ENCODE results near the gene ADAM22.

Gene ADAM22

DNA sequence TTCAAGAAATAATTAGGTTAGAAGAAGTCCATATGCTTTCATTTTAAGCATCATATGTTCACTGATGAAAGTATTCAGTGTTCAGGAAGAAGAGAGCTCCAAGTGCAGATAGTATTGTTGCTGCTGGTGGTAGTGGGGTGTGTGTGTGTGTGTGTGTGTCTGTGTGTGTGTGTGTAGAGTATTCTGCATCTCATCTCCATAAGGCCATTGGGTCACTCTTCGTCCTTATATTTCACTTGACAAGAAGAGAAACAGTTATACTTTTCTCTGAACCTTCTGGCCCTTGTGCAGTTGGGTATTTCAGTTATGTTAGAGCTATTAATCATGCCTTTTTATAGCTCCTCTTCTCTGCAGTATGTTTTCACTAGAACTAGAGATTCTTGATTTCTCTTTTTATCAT, 26.2 kb downstream of the ADAM22 start:
- no peak for DNase-seq (ENCODE audit: low spot score)
- TF ChIP-seq, protein P1, sequence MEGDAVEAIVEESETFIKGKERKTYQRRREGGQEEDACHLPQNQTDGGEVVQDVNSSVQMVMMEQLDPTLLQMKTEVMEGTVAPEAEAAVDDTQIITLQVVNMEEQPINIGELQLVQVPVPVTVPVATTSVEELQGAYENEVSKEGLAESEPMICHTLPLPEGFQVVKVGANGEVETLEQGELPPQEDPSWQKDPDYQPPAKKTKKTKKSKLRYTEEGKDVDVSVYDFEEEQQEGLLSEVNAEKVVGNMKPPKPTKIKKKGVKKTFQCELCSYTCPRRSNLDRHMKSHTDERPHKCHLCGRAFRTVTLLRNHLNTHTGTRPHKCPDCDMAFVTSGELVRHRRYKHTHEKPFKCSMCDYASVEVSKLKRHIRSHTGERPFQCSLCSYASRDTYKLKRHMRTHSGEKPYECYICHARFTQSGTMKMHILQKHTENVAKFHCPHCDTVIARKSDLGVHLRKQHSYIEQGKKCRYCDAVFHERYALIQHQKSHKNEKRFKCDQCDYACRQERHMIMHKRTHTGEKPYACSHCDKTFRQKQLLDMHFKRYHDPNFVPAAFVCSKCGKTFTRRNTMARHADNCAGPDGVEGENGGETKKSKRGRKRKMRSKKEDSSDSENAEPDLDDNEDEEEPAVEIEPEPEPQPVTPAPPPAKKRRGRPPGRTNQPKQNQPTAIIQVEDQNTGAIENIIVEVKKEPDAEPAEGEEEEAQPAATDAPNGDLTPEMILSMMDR (IDR thresholded peaks at IDR 0.05; ENCODE audit: extremely low read depth, insufficient read depth, missing control alignments): no peak
- in situ Hi-C loops (cut with MboI; ENCODE audit: low pct_unique_long_range_greater_than_20kb, low sequenced_read_pairs, unreplicated experiment): no loop called here

DNA sequence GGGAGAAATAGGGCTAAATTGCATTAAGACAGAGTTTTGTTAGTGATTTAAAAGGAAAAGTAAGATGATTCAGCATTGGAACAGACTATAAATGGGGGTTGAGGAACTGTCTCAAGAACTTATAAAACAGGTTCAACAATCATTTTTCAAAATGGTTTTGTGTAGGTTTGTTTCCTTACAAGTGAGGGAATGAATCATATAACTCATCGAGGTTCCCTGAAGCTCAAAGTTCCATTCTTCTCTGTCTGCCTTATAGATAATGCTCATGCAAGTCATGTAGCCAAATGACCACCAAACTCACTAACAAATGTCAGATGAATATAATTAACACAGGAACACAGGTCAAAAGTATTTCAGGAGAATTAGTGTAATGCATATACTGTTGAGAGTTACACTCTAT, 27.7 kb downstream of the ADAM22 start:
- in situ Hi-C loops (cut with MboI; ENCODE audit: low pct_unique_long_range_greater_than_20kb, low sequenced_read_pairs, unreplicated experiment): no loop called here
- no peak for DNase-seq (ENCODE audit: low spot score)
- TF ChIP-seq, protein P1 (IDR thresholded peaks at IDR 0.05; ENCODE audit: extremely low read depth, insufficient read depth, missing control alignments): no peak

DNA sequence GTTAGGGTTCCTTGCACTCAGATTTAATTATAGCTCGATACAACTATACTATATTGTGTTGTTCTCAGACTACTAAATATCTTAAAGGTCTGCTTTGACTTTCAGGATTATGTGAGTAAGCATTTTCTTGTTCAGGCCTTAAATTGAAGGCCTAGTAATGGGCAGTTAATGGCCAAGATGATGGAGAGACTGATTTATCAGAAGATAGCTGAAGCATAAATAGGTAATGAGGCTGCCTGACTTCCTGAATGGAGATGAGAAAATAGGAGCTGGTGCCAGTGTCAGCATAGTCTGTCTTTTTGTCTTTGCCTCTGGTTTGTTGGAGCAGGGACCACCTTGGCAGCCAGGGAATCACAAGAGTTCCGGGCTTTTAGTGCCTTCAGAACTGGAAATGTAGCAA, 32.2 kb downstream of the ADAM22 start:
- DNase-seq (ENCODE audit: low spot score): no peak
- in situ Hi-C loops (cut with MboI; ENCODE audit: low pct_unique_long_range_greater_than_20kb, low sequenced_read_pairs, unreplicated experiment): no loop called here
- TF ChIP-seq, protein P1 (IDR thresholded peaks at IDR 0.05; ENCODE audit: extremely low read depth, insufficient read depth, missing control alignments): no peak

DNA sequence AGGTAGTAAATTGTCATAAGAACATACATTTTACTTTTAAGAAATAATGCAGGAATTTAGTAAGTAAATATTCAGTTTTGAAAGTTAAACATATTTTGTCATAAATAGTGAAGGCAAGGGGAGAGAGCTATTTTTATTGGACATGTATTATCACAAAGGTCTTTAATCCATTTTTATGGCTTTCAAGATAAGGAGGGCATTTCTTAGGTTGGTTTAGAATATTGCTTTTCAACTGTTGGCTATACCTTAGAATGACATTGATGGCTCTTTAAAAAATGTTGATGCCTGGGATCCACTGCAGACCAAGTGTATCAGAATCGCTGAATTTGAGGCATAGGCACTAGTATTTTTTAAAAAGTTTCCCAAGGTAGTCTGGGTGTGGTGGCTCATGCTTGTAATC, 34.0 kb downstream of the ADAM22 start:
- in situ Hi-C loops (cut with MboI; ENCODE audit: low pct_unique_long_range_greater_than_20kb, low sequenced_read_pairs, unreplicated experiment): no loop called here
- no peak for DNase-seq (ENCODE audit: low spot score)
- TF ChIP-seq, protein P1 (IDR thresholded peaks at IDR 0.05; ENCODE audit: extremely low read depth, insufficient read depth, missing control alignments): no peak

DNA sequence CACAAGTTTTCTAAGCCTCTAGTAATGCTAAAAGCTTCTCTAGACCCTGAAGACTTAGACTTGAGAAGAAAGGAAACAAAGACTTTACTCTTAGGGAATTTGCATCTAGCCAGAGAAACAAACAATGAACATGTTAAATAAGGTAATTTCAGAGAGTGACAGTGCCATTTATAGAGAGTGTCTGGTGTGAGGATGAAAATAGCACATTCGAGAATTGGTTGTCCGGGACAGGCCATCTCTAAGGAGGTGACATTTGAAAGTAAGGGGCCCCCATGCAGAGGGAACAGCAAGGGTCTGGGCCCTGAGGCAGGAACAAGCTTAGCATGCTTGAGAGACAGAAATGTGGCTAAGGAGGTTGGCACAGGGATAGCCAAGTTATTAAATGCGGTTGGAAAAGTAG, 48.1 kb downstream of the ADAM22 start:
- in situ Hi-C loops (cut with MboI; ENCODE audit: low pct_unique_long_range_greater_than_20kb, low sequenced_read_pairs, unreplicated experiment): no loop called here
- TF ChIP-seq, protein P1 (IDR thresholded peaks at IDR 0.05; ENCODE audit: extremely low read depth, insufficient read depth, missing control alignments): no peak
- no peak for DNase-seq (ENCODE audit: low spot score)

DNA sequence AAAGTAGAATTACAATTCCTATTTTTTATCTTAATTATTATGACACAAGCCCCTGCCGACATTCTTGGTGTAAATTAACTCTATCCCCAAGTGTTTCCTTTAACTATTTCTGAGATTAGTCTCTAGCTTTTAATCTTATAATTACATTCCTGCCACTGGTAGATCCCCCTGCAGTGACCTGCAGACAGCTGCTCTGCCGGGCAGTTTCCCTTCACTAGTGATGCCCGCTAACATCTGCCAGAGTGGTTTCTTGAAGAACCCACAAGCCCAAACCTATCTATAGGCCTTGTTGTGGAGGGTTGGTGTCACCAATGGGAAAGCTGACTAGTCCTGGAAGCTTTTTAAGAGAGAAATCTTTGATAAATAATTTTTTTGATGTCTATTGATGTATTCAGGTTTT, 50.0 kb downstream of the ADAM22 start:
- in situ Hi-C loops (cut with MboI; ENCODE audit: low pct_unique_long_range_greater_than_20kb, low sequenced_read_pairs, unreplicated experiment): no loop called here
- DNase-seq (ENCODE audit: low spot score): no peak
- TF ChIP-seq, protein P1 (IDR thresholded peaks at IDR 0.05; ENCODE audit: extremely low read depth, insufficient read depth, missing control alignments): no peak

DNA sequence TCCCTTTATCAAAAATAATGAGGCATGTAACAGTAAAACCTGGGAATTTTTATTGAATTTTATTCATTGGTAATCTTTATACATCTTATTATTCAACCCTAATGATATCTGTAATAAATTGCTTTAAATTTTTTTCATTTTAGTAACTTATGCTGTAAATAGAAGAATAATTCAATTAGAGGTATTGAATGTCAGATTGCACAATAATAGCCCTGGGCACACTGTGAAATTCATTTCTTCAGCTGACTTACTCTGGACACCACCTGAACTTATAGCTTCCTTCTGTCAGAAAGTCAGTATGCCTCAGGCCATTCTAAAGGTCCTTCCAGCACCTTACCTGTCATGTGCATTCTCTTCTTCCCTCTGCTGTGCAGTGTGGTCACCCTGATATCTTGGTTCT, 59.2 kb downstream of the ADAM22 start:
- TF ChIP-seq, protein P1 (IDR thresholded peaks at IDR 0.05; ENCODE audit: extremely low read depth, insufficient read depth, missing control alignments): no peak
- in situ Hi-C loops (cut with MboI; ENCODE audit: low pct_unique_long_range_greater_than_20kb, low sequenced_read_pairs, unreplicated experiment): no loop called here
- no peak for DNase-seq (ENCODE audit: low spot score)
